ENCODE data around the gene ECHS1.

ECHS1 gene

DNA sequence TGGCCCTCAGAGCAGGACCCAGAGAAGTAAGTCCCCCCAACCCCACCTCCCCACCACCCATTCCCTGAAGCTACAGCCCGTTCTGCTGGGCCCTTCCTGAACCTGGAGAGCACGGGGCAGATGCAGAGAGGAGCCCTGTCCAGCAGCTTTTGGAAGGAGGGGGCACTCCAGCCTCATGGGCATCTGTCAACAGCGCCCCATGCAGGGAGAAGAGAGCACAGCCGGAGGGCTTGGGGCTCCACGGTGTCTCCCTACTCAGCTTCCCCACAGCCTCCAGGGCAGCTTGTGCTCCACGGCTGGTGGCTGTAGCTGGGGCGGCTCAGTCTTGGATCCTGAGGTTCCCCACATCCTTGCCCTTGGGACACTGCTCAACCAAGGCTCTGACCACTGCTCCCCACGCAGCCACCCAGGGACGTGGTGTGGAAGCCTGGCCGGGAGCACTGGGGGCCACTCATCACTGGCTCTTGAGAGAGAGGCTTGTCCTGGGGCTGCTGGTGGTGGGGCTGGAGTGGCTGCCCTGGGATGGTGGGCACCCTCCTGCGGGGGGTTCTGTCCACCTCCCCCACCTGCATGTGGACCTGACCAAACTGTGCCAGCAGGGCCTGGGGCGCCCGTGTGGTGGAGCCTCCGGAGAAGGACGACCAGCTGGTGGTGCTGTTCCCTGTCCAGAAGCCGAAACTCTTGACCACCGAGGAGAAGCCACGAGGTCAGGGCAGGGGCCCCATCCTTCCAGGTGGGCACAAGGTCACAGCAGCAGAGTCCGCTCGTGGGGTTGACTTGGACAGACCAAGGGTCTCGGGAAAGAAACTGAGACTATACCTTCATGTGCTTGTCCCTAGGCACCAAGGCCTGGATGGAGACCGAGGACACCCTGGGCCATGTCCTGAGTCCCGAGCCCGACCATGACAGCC is 21.5 kb downstream of the ECHS1 start:
- DNase-seq (ENCODE audit: extremely low read depth, insufficient read length): no peak
- Histone ChIP-seq H3K27me3 (replicated peaks; ENCODE audit: control insufficient read depth, insufficient read depth, low read length) (no peaks in the 10 kb centered on the region; the same call in 1 of the 2 replicates), H3K4me3 (replicated peaks; ENCODE audit: low read depth, low read length) (no peak overlapping the region), H3K36me3 (ENCODE audit: control insufficient read depth, insufficient read depth, low read length) (no peaks in the 10 kb centered on the region; the same call in 1 of the 2 replicates)
- TF ChIP-seq CTCF (IDR thresholded peaks at IDR 0.05; ENCODE audit: insufficient read depth, low read length, poor library complexity, severe bottlenecking): no peak

GRCh38 chr10:133350950-133351329 is 22.2 kb downstream of the ECHS1 start:
- H3K36me3 ChIP-seq (ENCODE audit: control insufficient read depth, insufficient read depth, low read length): no peaks in the 10 kb centered on the region; the same call in 1 of the 2 replicates
- TF ChIP-seq CTCF (IDR thresholded peaks at IDR 0.05; ENCODE audit: insufficient read depth, low read length, poor library complexity, severe bottlenecking): no peak
- DNase-seq (ENCODE audit: extremely low read depth, insufficient read length): no peak
- H3K4me3 ChIP-seq (replicated peaks; ENCODE audit: low read depth, low read length): no peak overlapping the region
- H3K27me3 ChIP-seq (replicated peaks; ENCODE audit: control insufficient read depth, insufficient read depth, low read length): no peaks in the 10 kb centered on the region; the same call in 1 of the 2 replicates

DNA sequence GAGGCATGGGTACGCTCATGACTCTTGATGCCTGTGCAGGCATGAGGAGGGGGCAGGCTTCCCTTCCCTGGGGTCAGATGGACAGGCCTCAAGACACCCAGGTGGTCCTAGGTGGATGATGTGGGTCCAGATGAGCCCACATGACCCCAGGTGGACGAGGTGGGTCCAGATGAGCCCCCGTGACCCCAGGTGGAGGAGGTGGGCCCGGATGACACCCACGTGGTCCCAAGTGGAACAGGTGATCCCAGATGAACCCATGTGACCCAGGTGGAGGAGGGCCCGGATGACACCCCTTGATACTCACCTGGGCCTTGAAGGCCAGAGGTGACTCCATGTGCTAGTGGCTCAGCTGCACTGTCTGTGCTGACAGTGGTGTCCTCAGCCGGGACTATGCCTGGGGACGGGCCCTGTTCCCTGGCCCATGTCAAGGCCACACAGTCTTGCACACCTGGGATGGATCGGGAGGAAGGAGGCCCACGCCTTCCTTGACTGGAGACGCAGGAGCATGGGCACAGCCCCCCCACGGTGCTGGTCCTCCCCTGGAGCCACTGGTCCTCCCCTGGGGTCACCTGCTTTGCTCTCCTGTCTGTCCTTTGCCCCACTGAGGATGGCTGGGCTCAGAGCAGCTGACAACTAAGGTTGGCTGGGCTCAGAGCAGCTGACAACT is 22.7 kb downstream of the ECHS1 start:
- TF ChIP-seq CTCF (IDR thresholded peaks at IDR 0.05; ENCODE audit: insufficient read depth, low read length, poor library complexity, severe bottlenecking): no peak
- no peak for DNase-seq (ENCODE audit: extremely low read depth, insufficient read length)
- Histone ChIP-seq H3K36me3 (ENCODE audit: control insufficient read depth, insufficient read depth, low read length) (no peaks in the 10 kb centered on the region), H3K27me3 (replicated peaks; ENCODE audit: control insufficient read depth, insufficient read depth, low read length) (no peaks in the 10 kb centered on the region; the same call in 1 of the 2 replicates), H3K4me3 (replicated peaks; ENCODE audit: low read depth, low read length) (no peak overlapping the region)

DNA sequence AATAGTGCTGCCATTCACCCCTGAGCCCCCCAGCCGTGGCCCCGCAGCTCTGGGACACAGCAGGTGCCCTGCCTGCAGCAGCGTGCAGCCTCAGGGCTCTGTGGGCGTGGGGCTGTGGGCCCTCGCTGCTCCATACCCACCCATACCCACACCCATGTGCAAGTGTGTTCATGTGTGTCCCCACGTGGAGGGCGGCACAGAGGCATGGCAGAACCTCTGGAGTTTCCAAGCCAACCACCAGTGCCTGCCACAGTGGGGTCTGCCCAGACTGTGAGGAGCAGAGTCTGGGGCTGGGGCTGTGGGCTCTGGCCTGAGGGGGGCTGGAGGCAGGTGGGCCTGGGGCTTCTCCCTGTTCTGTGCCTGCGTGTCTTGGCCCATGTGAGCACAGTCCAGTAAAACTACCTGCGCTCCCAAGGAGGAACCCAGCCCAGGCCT is 23.6 kb downstream of the ECHS1 start:
- no peak for TF ChIP-seq CTCF (IDR thresholded peaks at IDR 0.05; ENCODE audit: insufficient read depth, low read length, poor library complexity, severe bottlenecking)
- Histone ChIP-seq H3K4me3 (replicated peaks; ENCODE audit: low read depth, low read length) (no peak overlapping the region), H3K36me3 (ENCODE audit: control insufficient read depth, insufficient read depth, low read length) (no peaks in the 10 kb centered on the region), H3K27me3 (replicated peaks; ENCODE audit: control insufficient read depth, insufficient read depth, low read length) (no peaks in the 10 kb centered on the region; the same call in 1 of the 2 replicates)
- DNase-seq (ENCODE audit: extremely low read depth, insufficient read length): no peak

DNA sequence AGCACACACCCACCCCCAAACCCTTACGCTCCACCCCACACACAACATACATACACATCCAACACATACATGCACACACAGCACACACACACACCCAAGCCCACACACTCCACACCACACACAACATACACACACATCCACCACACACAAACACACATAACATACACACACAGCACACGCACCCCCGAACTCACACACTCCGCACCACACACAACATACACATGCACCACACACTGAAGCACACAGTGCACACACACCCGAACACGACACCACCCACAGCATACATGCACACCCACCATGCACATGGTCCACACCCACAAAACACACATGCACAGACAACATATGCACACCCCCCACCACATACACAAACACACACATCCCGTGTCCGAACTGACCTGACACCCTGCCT is 24.0 kb downstream of the ECHS1 start:
- H3K4me3 ChIP-seq (replicated peaks; ENCODE audit: low read depth, low read length): no peak overlapping the region
- no peak for DNase-seq (ENCODE audit: extremely low read depth, insufficient read length)
- H3K27me3 ChIP-seq (replicated peaks; ENCODE audit: control insufficient read depth, insufficient read depth, low read length): no peaks in the 10 kb centered on the region; the same call in 1 of the 2 replicates
- no peak for TF ChIP-seq CTCF (IDR thresholded peaks at IDR 0.05; ENCODE audit: insufficient read depth, low read length, poor library complexity, severe bottlenecking)
- H3K36me3 ChIP-seq (ENCODE audit: control insufficient read depth, insufficient read depth, low read length): no peaks in the 10 kb centered on the region
